ENCODE results near the gene BRMS1.

The BRMS1 gene

GRCh38 chr11:66297610-66298009 lies 47.3 kb downstream of the BRMS1 start:
- no peak for DNase-seq

DNA sequence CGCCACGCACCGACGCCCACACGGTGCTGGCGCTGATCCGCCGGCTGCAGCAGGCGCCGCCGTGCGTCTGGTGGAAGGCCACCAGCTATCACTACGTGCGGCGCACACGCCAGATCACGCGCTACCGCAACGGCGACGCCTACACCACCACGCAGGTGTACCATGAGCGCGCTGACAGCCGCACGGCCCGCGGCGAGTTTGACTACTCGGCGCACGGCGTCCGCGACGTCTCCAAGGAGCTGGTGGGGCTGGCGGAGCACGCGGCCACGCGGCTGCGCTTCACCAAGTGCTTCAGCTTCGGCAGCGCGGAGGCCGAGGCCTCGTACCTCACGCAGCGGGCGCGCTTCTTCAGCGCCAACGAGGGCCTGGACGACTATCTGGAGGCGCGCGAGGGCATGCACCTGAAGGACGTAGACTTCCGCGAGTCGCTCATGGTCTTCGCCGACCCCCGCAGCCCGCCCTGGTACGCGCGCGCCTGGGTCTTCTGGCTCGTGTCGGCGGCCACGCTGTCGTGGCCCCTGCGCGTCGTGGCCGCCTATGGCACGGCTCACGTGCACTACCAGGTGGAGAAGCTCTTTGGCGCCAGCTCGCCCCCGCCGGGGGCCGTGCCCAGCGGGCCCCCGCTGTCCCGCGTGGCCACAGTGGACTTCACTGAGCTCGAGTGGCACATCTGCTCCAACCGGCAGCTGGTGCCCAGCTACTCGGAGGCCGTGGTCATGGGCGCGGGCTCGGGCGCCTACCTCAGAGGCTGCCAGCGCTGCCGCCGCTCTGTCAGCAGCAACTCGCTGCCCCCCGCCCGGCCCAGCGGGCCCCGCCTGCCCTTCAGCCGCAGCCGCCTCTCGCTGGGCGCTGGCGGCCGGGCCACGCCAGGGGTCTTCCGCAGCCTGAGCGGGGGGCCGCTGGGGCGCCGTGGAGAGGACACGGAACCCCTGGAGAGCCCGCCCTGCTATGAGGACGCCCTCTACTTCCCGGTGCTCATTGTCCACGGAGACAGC lies 50.0 kb downstream of the BRMS1 start:
- DNase-seq, result no peak

GRCh38 chr11:66293777-66294625 lies 50.9 kb downstream of the BRMS1 start:
- DNase-seq, result no peak

- no peak for DNase-seq
Observed at GRCh38 chr11:66293352-66293751, 51.6 kb downstream of the BRMS1 start.

- DNase-seq, result no peak
Observed at GRCh38 chr11:66292543-66293332, 52.2 kb downstream of the BRMS1 start.

GRCh38 chr11:66291706-66292542 lies 53.0 kb downstream of the BRMS1 start, which contains the start of gene TMEM151A:
Gene TMEM151A, plus strand, starts transcription at chr11:66291894. Its CDS starts 120 bp downstream, at chr11:66292014.
- DNase-seq, result no peak

DNA sequence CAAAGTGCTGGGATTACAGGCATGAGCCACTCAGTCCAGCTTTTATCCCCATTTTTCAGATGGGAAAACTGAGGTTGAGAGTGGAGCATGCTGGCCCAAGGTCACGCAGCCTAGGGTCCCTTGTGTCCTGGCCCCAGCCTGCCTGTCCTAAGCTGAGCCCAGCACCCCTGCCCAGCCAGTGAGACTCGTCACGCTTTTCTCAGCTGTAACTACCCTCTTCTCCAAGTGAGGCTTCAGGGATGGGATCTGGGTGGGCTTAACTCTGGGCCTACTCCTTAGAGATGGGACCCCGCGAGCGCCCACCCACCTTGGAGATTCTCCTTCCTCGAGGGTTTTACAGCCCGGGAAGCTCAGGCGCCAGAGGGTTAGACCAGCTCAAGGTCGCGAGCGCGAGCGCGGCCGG lies 53.6 kb downstream of the BRMS1 start:
- no peak for DNase-seq

GRCh38 chr11:66290330-66290621 lies 54.6 kb downstream of the BRMS1 start:
- no peak for DNase-seq

- no peak for DNase-seq
Observed at GRCh38 chr11:66289548-66290329, 55.2 kb downstream of the BRMS1 start.

- peak; percentile 98 for DNase-seq
Observed at GRCh38 chr11:66288671-66289547, 56.0 kb downstream of the BRMS1 start, which contains the start of gene YIF1A. Gene YIF1A, minus strand, starts transcription at chr11:66289143. Its CDS starts 158 bp downstream, at chr11:66288985.

DNA sequence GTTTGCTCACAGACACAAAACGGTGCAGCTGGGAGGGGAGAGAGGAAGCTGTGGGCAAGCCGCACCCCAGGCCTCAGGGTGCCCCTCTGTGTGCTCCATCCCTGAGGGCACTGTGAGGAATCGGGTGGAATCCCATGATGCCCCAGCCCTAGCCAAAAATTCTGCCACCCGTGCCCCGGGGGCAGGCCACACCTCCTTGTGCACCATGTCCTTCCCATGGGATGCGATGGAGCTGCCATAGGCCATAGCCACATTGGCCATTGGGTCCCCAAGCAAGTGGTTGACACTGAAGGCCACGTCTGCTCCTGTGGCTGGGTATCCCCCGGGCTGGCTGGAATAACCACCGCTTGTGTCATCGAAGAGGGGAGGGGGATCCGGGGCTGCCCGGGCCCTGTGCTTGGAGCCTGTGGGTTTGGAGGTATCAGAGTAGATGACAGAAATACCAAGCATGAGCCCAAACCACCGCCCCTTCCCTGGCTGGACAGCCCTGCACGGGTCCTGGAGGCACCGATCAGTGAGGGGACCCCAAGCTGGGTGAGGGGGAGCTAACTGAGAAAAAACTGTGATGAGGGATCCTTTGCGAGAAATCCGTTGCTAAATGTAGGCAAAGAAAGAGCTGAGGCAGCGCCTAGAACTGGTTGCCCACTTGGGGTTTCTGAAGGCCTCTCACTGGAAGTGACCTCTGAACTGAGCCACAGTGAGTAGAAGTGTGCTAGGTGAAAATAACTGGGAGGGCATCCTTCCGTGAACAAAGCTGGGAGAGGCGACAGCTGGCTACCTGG lies 56.8 kb downstream of the BRMS1 start:
- no peak for DNase-seq

Measured in NCI-H1436 (cell line).